GM20000 (cell line): ENCODE results near the gene KLHL29.

Source experiments
- DNase-seq: peaks from one replicate; pipeline ENCODE4 v3.0.0; 2012; ENCODE audit warnings: low spot score
- CTCF ChIP-seq: IDR thresholded peaks from 2 replicates; pipeline ENCODE4 v1.5.1; 2012; ENCODE audit warnings: mild to moderate bottlenecking, control low read depth; ENCODE audit errors: extremely low read depth, missing control alignments

KLHL29 gene

GRCh38 chr2:23594460-23594825 lies 209.5 kb downstream of the KLHL29 start:
- no peak for DNase-seq
- no peak for TF ChIP-seq CTCF

DNA sequence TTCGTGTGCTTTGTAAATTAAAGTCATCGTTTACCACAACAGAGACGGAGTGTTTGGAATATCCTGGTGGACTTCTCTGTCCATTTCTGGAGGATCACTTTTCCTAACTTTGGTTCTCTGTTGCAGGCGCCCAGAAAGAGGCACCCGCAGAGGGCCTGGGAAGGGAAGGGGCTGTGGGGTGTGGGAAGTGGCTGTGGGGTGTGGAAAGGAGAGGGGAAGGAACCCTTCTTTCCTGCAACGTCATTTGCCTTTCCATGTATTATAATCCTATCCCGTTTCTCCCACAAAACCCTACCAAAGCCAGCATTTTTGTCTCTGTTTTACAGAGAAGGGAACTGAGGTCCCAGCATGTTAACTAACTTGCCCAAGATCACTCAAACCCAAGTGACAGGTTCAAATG lies 210.0 kb downstream of the KLHL29 start:
- DNase-seq, result no peak
- no peak for TF ChIP-seq CTCF

GRCh38 chr2:23595601-23596251 lies 210.7 kb downstream of the KLHL29 start:
- TF ChIP-seq CTCF, result no peak
- no peak for DNase-seq

GRCh38 chr2:23596316-23596885 lies 211.4 kb downstream of the KLHL29 start:
- TF ChIP-seq CTCF, result no peak

GRCh38 chr2:23597687-23598086 lies 212.7 kb downstream of the KLHL29 start:
- DNase-seq, result no peak
- no peak for TF ChIP-seq CTCF

More at GRCh38 chr2:23596316-23596885, 211.4 kb downstream of the KLHL29 start:
- no peak for DNase-seq

- no peak for DNase-seq
- TF ChIP-seq CTCF, result no peak
These were observed 214.0 kb downstream of the KLHL29 start for GRCh38 chr2:23599006-23599405.

DNA sequence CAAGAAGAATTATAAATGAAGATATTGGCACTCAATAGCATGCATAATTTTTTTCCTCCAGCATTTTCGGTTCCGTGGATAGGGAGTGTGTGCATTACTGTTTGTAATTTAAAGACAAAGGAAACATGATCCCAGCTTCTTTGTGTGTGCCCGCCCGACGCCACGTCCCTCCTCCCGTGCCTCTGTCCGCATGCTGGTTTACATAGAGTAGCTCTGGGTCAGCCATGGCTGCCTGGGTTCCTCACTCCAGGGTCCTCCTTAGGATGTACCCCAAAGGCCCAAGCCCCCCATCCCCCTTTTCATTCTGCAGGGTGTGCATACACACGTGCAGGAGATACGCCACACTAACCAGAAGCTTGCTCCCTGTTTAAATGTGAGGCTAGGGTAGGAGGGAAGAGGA lies 214.7 kb downstream of the KLHL29 start:
- TF ChIP-seq CTCF, result no peak

More for the DNA sequence above, 214.7 kb downstream of the KLHL29 start:
- no peak for DNase-seq
